Measurements from ENCODE around the gene SYNPR. TPM values are rescaled to one million over a fixed set of nuclear protein-coding genes. Genes with fewer than 3 reads are reported as not detected.

The SYNPR gene
- total RNA-seq, 1 experiment from 2014 or later: 0.85 TPM

- H3K27me3 Mint-ChIP-seq (ENCODE audit: low read depth): peaks cover 3% of the 10 kb centered on the region; the same call in 1 of the 2 replicates
- ATAC-seq (no peak), DNase-seq (ENCODE audit: low spot score) (no peak)
- peaks cover 6% of the 10 kb centered on the region for H3K4me1 Mint-ChIP-seq
- no peak overlapping the region for H3K4me3 Mint-ChIP-seq
- no peaks in the 10 kb centered on the region for H3K9me3 Mint-ChIP-seq
- no peaks in the 10 kb centered on the region for H3K36me3 Mint-ChIP-seq
- ChIA-PET POLR2A (no interaction called here), CTCF (no interaction called here)
- TF ChIP-seq ZNF423 (CRISPR knock-in tag; IDR thresholded peaks at IDR 0.05) (no peak), ZNF425 (CRISPR knock-in tag; conservative IDR thresholded peaks at IDR 0.05) (no peak), EMX1 (CRISPR knock-in tag; IDR thresholded peaks at IDR 0.05) (no peak), CREB1 (CRISPR knock-in tag; IDR thresholded peaks at IDR 0.05) (no peak), FOXP1 (CRISPR knock-in tag; IDR thresholded peaks at IDR 0.05; ENCODE audit: borderline replicate concordance) (no peak), USF1 (CRISPR knock-in tag; IDR thresholded peaks at IDR 0.05) (no peak), ESRRA (CRISPR knock-in tag; IDR thresholded peaks at IDR 0.05; ENCODE audit: borderline replicate concordance) (no peak)
- TF ChIP-seq, protein P1, sequence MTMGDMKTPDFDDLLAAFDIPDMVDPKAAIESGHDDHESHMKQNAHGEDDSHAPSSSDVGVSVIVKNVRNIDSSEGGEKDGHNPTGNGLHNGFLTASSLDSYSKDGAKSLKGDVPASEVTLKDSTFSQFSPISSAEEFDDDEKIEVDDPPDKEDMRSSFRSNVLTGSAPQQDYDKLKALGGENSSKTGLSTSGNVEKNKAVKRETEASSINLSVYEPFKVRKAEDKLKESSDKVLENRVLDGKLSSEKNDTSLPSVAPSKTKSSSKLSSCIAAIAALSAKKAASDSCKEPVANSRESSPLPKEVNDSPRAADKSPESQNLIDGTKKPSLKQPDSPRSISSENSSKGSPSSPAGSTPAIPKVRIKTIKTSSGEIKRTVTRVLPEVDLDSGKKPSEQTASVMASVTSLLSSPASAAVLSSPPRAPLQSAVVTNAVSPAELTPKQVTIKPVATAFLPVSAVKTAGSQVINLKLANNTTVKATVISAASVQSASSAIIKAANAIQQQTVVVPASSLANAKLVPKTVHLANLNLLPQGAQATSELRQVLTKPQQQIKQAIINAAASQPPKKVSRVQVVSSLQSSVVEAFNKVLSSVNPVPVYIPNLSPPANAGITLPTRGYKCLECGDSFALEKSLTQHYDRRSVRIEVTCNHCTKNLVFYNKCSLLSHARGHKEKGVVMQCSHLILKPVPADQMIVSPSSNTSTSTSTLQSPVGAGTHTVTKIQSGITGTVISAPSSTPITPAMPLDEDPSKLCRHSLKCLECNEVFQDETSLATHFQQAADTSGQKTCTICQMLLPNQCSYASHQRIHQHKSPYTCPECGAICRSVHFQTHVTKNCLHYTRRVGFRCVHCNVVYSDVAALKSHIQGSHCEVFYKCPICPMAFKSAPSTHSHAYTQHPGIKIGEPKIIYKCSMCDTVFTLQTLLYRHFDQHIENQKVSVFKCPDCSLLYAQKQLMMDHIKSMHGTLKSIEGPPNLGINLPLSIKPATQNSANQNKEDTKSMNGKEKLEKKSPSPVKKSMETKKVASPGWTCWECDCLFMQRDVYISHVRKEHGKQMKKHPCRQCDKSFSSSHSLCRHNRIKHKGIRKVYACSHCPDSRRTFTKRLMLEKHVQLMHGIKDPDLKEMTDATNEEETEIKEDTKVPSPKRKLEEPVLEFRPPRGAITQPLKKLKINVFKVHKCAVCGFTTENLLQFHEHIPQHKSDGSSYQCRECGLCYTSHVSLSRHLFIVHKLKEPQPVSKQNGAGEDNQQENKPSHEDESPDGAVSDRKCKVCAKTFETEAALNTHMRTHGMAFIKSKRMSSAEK (CRISPR knock-in tag; IDR thresholded peaks at IDR 0.05; ENCODE audit: borderline replicate concordance): no peak
- H3K27ac Mint-ChIP-seq: no peak overlapping the region
Observed at GRCh38 chr3:63474828-63475518, 196.9 kb downstream of the SYNPR start.

DNA sequence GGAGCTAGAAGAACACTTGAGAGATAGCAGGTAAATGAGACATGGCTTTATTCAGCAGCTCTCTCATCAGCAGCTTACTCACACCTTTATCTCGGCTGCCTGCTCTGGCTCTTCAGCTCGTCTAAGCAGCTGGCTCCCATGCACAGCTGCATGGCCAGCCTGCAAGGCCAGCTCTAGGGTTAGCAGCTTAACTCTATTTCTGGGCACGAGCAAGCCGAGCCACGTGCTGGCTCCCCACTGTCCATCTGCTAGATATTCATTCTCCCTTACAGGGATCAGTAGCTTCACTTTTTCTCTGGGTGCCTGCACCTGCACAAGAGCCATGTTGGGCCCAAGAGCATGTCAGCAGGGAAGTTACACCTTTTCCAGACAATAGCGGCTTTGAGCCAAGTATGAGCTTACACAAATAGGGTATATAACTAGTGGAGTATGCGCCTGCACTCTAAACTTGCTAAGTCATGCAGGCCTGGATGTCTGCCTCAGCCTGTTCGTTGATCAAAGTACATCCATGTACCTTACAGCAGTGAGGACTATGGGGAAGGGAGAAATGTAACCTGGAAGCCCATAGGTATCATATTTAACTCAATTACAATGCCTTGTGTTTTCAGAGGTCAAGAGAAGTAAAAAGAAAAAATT, 199.5 kb downstream of the SYNPR start:
- H3K9me3 Mint-ChIP-seq: no peaks in the 10 kb centered on the region
- CTCF ChIA-PET: no interaction called here
- no peaks in the 10 kb centered on the region for H3K36me3 Mint-ChIP-seq
- TF ChIP-seq HMGA2 (CRISPR knock-in tag; IDR thresholded peaks at IDR 0.05) (no peak), OVOL2 (CRISPR knock-in tag; IDR thresholded peaks at IDR 0.05; ENCODE audit: borderline replicate concordance) (no peak), EMX1 (CRISPR knock-in tag; IDR thresholded peaks at IDR 0.05) (no peak), NR3C1 (CRISPR knock-in tag; conservative IDR thresholded peaks at IDR 0.05; ENCODE audit: low read depth) (no peak), TEAD4 (CRISPR knock-in tag; IDR thresholded peaks at IDR 0.05) (no peak), GTF2I (CRISPR knock-in tag; conservative IDR thresholded peaks at IDR 0.05) (no peak), GRHL2 (CRISPR knock-in tag; IDR thresholded peaks at IDR 0.05; ENCODE audit: insufficient replicate concordance, severe bottlenecking) (no peak), NR2C2 (CRISPR knock-in tag; IDR thresholded peaks at IDR 0.05) (no peak), SMAD4 (CRISPR knock-in tag; IDR thresholded peaks at IDR 0.05) (no peak)
- TF ChIP-seq, protein P2, sequence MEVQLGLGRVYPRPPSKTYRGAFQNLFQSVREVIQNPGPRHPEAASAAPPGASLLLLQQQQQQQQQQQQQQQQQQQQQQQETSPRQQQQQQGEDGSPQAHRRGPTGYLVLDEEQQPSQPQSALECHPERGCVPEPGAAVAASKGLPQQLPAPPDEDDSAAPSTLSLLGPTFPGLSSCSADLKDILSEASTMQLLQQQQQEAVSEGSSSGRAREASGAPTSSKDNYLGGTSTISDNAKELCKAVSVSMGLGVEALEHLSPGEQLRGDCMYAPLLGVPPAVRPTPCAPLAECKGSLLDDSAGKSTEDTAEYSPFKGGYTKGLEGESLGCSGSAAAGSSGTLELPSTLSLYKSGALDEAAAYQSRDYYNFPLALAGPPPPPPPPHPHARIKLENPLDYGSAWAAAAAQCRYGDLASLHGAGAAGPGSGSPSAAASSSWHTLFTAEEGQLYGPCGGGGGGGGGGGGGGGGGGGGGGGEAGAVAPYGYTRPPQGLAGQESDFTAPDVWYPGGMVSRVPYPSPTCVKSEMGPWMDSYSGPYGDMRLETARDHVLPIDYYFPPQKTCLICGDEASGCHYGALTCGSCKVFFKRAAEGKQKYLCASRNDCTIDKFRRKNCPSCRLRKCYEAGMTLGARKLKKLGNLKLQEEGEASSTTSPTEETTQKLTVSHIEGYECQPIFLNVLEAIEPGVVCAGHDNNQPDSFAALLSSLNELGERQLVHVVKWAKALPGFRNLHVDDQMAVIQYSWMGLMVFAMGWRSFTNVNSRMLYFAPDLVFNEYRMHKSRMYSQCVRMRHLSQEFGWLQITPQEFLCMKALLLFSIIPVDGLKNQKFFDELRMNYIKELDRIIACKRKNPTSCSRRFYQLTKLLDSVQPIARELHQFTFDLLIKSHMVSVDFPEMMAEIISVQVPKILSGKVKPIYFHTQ (CRISPR knock-in tag; IDR thresholded peaks at IDR 0.05): no peak
- TF ChIP-seq, protein P3, sequence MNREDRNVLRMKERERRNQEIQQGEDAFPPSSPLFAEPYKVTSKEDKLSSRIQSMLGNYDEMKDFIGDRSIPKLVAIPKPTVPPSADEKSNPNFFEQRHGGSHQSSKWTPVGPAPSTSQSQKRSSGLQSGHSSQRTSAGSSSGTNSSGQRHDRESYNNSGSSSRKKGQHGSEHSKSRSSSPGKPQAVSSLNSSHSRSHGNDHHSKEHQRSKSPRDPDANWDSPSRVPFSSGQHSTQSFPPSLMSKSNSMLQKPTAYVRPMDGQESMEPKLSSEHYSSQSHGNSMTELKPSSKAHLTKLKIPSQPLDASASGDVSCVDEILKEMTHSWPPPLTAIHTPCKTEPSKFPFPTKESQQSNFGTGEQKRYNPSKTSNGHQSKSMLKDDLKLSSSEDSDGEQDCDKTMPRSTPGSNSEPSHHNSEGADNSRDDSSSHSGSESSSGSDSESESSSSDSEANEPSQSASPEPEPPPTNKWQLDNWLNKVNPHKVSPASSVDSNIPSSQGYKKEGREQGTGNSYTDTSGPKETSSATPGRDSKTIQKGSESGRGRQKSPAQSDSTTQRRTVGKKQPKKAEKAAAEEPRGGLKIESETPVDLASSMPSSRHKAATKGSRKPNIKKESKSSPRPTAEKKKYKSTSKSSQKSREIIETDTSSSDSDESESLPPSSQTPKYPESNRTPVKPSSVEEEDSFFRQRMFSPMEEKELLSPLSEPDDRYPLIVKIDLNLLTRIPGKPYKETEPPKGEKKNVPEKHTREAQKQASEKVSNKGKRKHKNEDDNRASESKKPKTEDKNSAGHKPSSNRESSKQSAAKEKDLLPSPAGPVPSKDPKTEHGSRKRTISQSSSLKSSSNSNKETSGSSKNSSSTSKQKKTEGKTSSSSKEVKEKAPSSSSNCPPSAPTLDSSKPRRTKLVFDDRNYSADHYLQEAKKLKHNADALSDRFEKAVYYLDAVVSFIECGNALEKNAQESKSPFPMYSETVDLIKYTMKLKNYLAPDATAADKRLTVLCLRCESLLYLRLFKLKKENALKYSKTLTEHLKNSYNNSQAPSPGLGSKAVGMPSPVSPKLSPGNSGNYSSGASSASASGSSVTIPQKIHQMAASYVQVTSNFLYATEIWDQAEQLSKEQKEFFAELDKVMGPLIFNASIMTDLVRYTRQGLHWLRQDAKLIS (CRISPR knock-in tag; IDR thresholded peaks at IDR 0.05; ENCODE audit: borderline replicate concordance): no peak

More for the DNA sequence above, 199.5 kb downstream of the SYNPR start:
- Mint-ChIP-seq H3K4me3 (no peak overlapping the region), H3K4me1 (peaks cover 6% of the 10 kb centered on the region), H3K27me3 (ENCODE audit: low read depth) (peaks cover 3% of the 10 kb centered on the region; the same call in 1 of the 2 replicates), H3K27ac (no peak overlapping the region)
- DNase-seq (ENCODE audit: low spot score) (no peak), ATAC-seq (no peak)
- POLR2A ChIA-PET: no interaction called here

Measured in WTC11 (cell line).